C4-2B (cell line): ENCODE results near the gene ANGPTL3.

Experiments used
- H3K27ac ChIP-seq: fragments of 450-650 bp; 2 replicates; pipeline ENCODE4 v1.5.1; 2017
- ZFX ChIP-seq: fragments of 450-650 bp; IDR thresholded peaks from 2 replicates; pipeline ENCODE4 v1.6.1; 2017
- TF ChIP-seq, protein P1 (sequence below): fragments of 450-650 bp; conservative IDR thresholded peaks from 2 replicates; pipeline ENCODE4 v1.5.1; 2017; ENCODE audit warnings: mild to moderate bottlenecking

ANGPTL3 gene

DNA sequence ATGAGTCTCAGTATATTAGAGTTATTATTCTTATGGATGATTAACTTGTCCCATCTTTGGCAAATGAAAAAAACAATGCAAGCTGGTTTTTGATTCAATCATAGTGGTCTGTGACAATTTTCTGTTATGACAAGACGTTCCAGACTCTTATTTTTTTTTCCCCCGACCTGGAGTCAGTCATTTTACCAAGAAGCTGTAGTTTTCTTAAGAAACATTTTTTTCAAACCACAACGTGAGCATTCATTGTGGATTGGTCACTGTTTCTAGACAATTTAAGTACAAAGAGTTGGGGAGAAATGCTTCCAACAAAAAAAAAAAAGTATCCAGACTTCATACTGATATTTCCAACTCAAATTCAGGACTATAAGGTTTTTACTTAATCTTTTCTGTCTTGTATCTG lies 8.0 kb upstream of the ANGPTL3 start:
- TF ChIP-seq, protein P1, sequence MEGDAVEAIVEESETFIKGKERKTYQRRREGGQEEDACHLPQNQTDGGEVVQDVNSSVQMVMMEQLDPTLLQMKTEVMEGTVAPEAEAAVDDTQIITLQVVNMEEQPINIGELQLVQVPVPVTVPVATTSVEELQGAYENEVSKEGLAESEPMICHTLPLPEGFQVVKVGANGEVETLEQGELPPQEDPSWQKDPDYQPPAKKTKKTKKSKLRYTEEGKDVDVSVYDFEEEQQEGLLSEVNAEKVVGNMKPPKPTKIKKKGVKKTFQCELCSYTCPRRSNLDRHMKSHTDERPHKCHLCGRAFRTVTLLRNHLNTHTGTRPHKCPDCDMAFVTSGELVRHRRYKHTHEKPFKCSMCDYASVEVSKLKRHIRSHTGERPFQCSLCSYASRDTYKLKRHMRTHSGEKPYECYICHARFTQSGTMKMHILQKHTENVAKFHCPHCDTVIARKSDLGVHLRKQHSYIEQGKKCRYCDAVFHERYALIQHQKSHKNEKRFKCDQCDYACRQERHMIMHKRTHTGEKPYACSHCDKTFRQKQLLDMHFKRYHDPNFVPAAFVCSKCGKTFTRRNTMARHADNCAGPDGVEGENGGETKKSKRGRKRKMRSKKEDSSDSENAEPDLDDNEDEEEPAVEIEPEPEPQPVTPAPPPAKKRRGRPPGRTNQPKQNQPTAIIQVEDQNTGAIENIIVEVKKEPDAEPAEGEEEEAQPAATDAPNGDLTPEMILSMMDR = no peak
- no peak overlapping the region for H3K27ac ChIP-seq

DNA sequence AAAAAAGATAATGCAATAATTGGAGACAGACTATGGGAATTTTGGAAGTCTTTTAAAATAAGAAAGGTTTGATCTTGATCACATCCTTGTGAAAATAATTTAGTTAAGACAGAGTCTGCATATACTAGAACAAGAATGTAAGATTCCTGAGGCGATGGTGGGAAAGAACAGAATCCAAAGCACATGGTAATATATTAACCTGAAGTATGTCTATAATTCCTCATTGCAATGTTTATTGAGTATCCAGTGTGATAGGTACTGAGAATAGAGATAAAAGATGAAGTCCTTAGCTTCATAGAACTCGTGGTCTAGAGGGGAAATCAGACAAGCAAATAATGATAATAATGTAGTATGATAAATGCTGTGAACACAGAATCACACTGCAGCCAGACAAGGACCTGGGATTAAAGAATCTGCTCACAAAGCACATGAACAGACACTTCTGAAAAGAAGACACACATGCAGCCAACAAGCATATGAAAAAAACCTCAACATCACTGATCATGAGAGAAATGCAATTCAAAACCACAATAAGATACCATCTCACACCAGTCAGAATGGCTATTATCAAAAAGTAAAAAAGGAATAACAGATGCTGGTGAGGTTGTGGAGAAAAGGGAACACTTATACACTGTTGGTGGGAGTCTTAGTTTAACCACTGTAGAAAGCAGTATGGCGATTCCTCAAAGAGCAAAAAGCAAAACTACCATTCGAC lies 6.9 kb upstream of the ANGPTL3 start:
- TF ChIP-seq, protein P1 = no peak
- TF ChIP-seq ZFX = no peak
- no peak overlapping the region for H3K27ac ChIP-seq

GRCh38 chr1:62590970-62591368 lies 6.4 kb upstream of the ANGPTL3 start:
- H3K27ac ChIP-seq = no peak overlapping the region
- TF ChIP-seq, protein P1 = no peak
- no peak for TF ChIP-seq ZFX

DNA sequence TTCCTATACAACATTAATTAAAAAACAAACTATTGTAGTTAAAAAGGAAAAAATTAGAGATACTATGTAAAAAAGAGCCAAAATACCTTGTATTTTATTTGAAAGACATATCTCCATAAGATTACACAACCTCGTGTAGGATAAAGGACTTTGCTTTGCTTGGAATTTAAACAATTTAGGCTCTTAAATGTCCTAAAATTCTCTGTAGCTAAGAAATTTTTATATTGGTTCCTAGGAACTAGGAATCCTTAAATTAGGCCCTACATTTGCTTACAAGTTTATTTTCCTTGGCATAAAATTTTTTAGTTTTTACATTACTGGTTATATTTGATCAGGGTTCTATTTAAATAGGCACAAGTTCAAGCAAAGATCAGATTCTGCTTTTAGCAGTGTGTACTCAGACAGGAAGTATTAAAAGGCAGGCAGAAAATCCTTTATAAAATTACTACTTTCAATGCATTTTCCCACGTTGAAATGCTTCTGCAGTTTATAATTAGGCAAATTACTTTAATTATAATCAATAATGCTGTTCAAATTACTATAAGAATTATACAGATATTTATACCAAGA lies 3.4 kb upstream of the ANGPTL3 start:
- no peak for TF ChIP-seq ZFX
- TF ChIP-seq, protein P1 = no peak
- no peak overlapping the region for H3K27ac ChIP-seq

- TF ChIP-seq, protein P1 = no peak
- no peak overlapping the region for H3K27ac ChIP-seq
Measured at GRCh38 chr1:62595647-62596046, 1.7 kb upstream of the ANGPTL3 start.

GRCh38 chr1:62599044-62599443 lies 1.7 kb downstream of the ANGPTL3 start:
- no peak for TF ChIP-seq ZFX
- TF ChIP-seq, protein P1 = no peak
- H3K27ac ChIP-seq = no peak overlapping the region

DNA sequence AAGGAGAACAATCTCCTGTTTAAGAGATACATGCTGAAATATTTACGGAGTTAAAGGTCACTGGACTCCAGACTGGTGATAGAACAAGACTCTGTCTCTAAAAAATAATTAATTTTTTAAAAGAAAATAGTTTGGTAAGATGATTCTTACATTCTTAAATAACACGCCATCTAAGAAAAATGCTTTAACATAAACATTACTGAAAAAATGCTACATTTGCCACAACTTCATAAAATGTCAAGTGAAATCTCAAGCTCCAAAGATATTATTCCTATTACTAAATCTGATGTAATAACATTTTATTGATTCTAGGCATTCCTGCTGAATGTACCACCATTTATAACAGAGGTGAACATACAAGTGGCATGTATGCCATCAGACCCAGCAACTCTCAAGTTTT lies 4.1 kb downstream of the ANGPTL3 start:
- H3K27ac ChIP-seq = no peak overlapping the region
- TF ChIP-seq ZFX = no peak
- TF ChIP-seq, protein P1 = no peak
